ENCODE results near the gene ZNF446.
"Not testable (repeated sequence)": the region's sequence is repeated elsewhere in the genome, so short reads cannot be mapped to it uniquely, and the experiment has no call there.

ZNF446 gene

DNA sequence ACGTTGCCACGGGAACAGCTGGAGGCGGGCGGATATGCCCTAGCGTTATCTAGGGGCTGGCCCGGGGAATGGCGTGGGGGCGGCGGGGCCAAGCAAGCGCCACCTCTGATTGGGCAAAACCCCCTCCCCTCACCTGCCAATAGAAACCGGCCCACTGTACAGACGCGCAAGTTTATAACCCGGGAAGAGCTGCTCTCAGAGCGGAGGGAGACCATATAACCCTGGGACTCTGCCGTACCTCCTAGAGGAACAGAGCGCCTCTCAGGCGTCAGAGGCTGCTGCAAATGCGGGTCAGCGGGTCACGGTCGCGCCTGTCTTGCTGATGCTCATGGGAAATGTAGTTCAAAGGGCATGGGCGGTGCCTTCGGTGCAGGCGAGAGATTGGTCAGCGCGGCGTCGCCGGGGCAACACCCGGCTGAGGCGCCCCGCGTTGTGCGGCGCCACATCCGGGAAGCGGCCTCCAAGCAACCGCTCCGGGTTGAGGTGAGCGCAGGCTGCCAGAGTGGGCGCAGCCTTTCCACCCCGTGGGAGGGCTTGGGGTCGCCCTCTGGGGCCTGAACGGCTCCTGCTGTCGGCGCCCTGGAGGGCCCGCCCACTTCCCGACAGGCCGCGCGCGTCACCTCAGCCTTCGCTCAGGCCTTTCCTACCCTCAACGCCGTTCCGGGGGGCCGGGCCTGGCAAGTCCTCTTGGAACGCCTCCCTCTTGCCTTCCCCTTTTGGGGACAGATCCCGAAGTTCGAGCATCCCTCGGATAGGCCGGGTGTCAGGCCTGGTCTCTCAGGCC is at the start of gene ZNF446:
Gene ZNF446, plus strand, starts transcription at position 639 of the 784 bp plus-strand sequence. CDS start 867 bp downstream, outside the sequence.
- peaks cover 72% of the 10 kb centered on the region for H3K36me3 Mint-ChIP-seq (ENCODE audit: low read depth)
- H3K27ac Mint-ChIP-seq, result peak within 1 kb of the TSS; percentile 97
- peaks cover 26% of the 10 kb centered on the region for H3K4me1 Mint-ChIP-seq (ENCODE audit: low read depth)
- no peaks in the 10 kb centered on the region for H3K9me3 Mint-ChIP-seq
- H3K4me3 Mint-ChIP-seq, result peak within 1 kb of the TSS; percentile 92
- H3K27me3 Mint-ChIP-seq, result no peaks in the 10 kb centered on the region
- intact Hi-C loops (cut with micrococcal nuclease), result loop anchor here (1.0 to 5.0 kb wide), 2 partner anchors 9 to 149 kb away; partner anchors contain the start of genes ZNF324 and ZSCAN22

DNA sequence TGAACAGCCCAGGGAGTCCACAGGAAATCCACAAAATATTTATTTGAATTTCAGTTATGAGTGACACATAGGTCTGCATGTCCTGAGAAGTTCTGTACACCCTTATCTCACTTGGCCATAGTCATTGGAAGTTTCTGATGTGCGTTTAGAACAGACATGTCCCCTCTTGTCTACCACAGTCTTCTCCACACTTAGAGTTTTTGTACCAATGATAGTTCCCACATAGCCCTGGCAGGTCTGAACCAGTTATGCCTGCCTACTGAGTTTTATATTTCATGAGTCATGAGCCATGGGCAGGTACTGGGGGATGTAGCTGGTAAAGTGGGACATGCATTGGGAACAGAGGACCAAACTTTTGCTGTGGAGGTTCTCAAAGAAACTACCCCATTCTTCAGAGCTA is 47.5 kb upstream of the ZNF446 start:
- Mint-ChIP-seq H3K9me3 (peaks cover 94% of the 10 kb centered on the region), H3K27me3 (no peaks in the 10 kb centered on the region), H3K36me3 (ENCODE audit: low read depth) (peaks cover 13% of the 10 kb centered on the region), H3K4me1 (ENCODE audit: low read depth) (no peaks in the 10 kb centered on the region), H3K4me3 (no peak overlapping the region), H3K27ac (no peak overlapping the region)
- intact Hi-C loops (cut with micrococcal nuclease), result no loop called here

DNA sequence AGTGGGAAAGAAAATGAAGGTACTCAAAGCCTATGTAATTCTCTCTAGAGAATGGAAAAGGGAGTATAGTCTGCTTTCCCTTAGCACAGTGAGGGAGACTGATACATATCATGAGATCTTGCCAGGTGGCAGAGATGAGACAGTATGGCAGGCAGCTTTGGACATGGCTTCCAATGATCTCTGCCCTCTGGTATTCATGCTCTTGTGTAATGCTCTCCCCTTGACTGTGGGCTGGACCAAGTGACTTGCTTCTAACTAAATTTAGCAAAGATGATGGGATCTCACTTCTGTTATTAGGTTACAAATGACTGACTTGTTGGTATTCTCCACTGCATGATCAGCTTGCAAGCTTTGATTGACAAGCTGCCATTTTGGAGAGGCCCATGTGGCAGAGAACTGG is 46.4 kb upstream of the ZNF446 start:
- peaks cover 95% of the 10 kb centered on the region for H3K9me3 Mint-ChIP-seq
- H3K4me1 Mint-ChIP-seq (ENCODE audit: low read depth), result no peaks in the 10 kb centered on the region
- no peak overlapping the region for H3K27ac Mint-ChIP-seq
- intact Hi-C loops (cut with micrococcal nuclease), result no loop called here
- H3K27me3 Mint-ChIP-seq, result no peaks in the 10 kb centered on the region
- no peak overlapping the region for H3K4me3 Mint-ChIP-seq
- H3K36me3 Mint-ChIP-seq (ENCODE audit: low read depth), result peaks cover 24% of the 10 kb centered on the region

DNA sequence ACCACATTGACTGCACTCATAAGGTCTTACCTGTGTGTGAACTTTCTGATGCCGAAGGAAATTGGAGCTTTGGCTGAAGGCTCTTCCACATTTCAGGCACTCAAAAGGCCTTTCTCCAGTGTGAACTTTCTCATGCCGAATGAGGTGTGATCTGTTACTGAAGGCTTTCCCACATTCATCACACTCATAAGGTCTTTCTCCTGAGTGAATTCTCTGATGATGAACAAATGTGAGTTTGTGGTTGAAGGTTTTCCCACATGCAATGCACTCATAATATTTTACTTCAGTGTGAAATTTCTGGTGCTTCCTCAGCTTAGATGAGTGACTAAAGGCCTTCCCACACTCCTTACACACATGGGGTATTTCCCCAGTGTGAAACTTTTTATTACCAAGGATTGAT is 41.9 kb upstream of the ZNF446 start:
- no peak overlapping the region for H3K4me3 Mint-ChIP-seq
- peaks cover 96% of the 10 kb centered on the region for H3K9me3 Mint-ChIP-seq
- peaks cover 2% of the 10 kb centered on the region for H3K27me3 Mint-ChIP-seq
- intact Hi-C loops (cut with micrococcal nuclease), result no loop called here
- no peak overlapping the region for H3K27ac Mint-ChIP-seq
- H3K4me1 Mint-ChIP-seq (ENCODE audit: low read depth), result peaks cover 5% of the 10 kb centered on the region
- H3K36me3 Mint-ChIP-seq (ENCODE audit: low read depth), result peaks cover 69% of the 10 kb centered on the region

DNA sequence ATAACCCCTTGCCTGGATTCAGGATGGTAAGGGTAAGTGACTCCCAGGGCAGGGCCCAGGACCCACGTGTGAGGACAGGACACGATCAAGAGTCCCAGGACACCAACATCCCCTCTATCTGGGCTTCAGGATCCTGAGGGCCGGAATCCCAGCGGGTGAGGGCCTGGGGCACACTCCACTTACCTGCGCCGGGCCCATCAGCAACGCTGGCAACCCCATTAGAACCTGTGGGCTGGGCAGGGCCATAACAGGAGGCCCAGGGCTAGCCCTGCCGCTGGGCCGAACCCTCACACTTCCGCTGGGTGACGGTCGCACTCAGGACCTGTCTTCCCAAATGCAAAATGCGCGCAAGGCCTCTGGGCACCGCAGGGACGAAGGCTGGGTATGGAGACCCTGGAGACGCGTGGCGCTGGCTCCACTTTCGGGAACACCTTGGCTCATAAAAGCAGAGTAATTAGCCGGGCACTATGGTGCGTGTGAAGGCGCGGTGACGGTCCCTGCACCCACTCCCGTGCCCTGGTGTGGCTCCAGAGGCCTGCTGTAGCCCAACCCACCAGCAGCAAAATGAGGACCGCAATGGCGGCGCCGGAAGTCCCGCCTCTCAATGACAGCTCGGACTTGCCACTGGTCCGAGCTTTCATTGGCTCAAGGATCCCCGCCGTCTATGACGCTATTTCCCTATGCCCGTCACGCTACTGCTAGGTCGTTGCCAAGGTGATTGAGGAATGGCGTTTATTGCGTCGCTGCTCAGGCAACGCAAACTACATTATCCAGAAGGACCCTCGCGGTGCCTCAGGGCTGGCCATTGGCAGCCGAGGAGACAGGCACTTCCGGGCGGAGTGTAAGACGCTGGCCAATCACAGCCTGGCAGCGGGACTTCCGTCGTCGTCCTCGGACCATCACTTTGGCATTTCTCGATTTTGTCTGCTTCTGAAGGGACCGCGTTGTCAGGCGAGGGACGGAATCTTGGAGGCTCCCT is 36.3 kb upstream of the ZNF446 start, which contains the start of gene ZNF132:
Gene ZNF132, minus strand, starts transcription at position 578 of the 979 bp plus-strand sequence. Its CDS starts 332 bp downstream, at position 246.
- peak within 1 kb of the TSS; percentile 89 for H3K27ac Mint-ChIP-seq
- peaks cover 15% of the 10 kb centered on the region for H3K27me3 Mint-ChIP-seq
- peak within 1 kb of the TSS; percentile 88 for H3K4me3 Mint-ChIP-seq

DNA sequence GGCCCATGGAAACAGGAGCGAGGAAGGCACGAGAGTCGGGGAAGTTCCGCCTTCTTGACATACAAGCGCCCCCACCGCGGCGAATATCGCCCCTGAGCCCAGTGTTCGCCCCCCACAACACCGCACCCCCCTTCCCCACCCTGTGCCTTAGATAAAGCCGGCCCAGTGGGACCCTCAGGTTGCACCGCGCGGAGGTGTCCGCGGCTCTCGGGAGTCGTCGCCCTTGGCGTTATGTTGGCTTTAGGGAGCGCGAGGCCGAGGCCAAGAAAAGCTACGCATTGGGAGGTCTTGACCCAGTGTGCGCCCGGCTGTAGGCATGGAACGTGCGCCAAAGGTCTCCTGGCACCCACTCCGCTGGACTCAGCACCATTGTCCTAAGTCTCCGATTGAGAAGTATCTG is 35.6 kb upstream of the ZNF446 start:
- Mint-ChIP-seq H3K27me3 (peaks cover 19% of the 10 kb centered on the region), H3K36me3 (ENCODE audit: low read depth) (peaks cover 51% of the 10 kb centered on the region), H3K4me1 (ENCODE audit: low read depth) (peaks cover 20% of the 10 kb centered on the region), H3K9me3 (peaks cover 70% of the 10 kb centered on the region), H3K4me3 (peak overlapping the region; percentile 88), H3K27ac (peak overlapping the region; percentile 89)
- intact Hi-C loops (cut with micrococcal nuclease), result loop anchor here (1.0 to 2.0 kb wide), 3 partner anchors 11 to 60 kb away; partner anchors contain the start of genes ZNF324B, ZNF584 and ZNF837

More for the DNA sequence above, 36.3 kb upstream of the ZNF446 start, which contains the start of gene ZNF132:
- peaks cover 58% of the 10 kb centered on the region for H3K36me3 Mint-ChIP-seq (ENCODE audit: low read depth)
- peaks cover 20% of the 10 kb centered on the region for H3K4me1 Mint-ChIP-seq (ENCODE audit: low read depth)
- H3K9me3 Mint-ChIP-seq, result peaks cover 76% of the 10 kb centered on the region
- intact Hi-C loops (cut with micrococcal nuclease), result loop anchor here (1.0 to 2.0 kb wide), 3 partner anchors 11 to 59 kb away; partner anchors contain the start of genes ZNF324B, ZNF584 and ZNF837

DNA sequence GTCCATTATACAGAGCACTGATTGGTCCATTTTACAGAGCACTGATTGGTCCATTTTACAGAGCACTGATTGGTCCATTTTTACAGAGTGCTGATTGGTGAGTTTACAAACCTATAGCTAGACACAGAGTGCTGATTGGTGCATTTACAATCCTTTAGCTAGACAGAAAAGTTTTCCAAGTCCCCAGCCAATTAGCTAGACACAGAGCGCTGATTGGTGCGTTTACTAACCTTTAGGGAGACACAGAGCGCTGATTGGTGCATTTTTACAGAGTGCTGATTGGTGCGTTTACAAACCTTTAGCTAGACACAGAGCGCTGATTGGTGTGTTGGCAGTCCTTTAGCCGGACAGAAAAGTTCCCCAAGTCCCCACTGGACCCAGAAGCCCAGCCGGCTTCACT is 33.2 kb upstream of the ZNF446 start:
- Mint-ChIP-seq H3K27me3 (peaks cover 31% of the 10 kb centered on the region), H3K4me1 (ENCODE audit: low read depth) (peaks cover 20% of the 10 kb centered on the region), H3K9me3 (peaks cover 50% of the 10 kb centered on the region), H3K36me3 (ENCODE audit: low read depth) (peaks cover 28% of the 10 kb centered on the region)
- intact Hi-C loops (cut with micrococcal nuclease); H3K27ac Mint-ChIP-seq; H3K4me3 Mint-ChIP-seq: not testable (repeated sequence)

DNA sequence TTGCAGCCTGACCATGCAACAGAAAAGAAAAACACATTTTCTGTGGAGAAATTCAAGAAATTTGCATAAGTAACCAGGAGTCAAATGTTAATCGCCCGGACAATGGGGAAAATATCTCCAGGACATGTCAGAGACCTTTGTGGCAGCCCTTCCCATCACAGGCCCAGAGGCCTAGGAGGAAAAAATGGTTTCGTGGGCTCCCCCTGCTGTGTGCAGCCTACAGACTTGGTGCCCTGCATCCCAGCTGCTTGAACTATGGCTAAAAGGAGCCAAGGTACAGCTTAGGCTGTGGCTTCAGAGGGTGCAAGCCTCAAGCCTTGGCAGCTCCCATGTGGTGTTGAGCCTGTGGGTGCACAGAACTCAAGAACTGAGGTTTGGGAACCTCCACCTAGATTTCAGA is 27.3 kb upstream of the ZNF446 start:
- H3K4me3 Mint-ChIP-seq; H3K27ac Mint-ChIP-seq; intact Hi-C loops (cut with micrococcal nuclease): not testable (repeated sequence)
- Mint-ChIP-seq H3K9me3 (peaks cover 23% of the 10 kb centered on the region), H3K4me1 (ENCODE audit: low read depth) (peaks cover 25% of the 10 kb centered on the region), H3K27me3 (peaks cover 32% of the 10 kb centered on the region), H3K36me3 (ENCODE audit: low read depth) (peaks cover 14% of the 10 kb centered on the region)

DNA sequence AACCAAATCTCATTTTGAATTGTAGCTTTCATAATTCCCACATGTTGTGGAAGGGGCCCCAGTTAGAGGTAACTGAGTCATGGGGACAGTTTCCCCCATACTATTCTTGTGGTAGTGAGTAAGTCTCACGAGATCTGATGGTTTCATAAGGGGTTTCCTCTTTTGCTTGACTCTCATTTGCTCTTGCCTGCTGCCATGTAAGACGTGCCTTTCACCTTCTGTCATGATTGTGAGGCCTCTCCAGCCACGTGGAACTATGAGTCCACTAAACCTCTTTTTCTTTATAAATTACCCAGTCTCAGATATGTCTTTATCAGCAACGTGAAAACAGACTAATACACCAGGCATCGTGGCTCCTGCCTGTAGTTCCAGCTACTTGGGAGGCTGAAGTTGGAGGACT is 26.2 kb upstream of the ZNF446 start:
- intact Hi-C loops (cut with micrococcal nuclease), result loop anchor here (2.0 kb wide), 1 partner anchor 17 kb away; the partner anchor contains the start of gene ZNF324

DNA sequence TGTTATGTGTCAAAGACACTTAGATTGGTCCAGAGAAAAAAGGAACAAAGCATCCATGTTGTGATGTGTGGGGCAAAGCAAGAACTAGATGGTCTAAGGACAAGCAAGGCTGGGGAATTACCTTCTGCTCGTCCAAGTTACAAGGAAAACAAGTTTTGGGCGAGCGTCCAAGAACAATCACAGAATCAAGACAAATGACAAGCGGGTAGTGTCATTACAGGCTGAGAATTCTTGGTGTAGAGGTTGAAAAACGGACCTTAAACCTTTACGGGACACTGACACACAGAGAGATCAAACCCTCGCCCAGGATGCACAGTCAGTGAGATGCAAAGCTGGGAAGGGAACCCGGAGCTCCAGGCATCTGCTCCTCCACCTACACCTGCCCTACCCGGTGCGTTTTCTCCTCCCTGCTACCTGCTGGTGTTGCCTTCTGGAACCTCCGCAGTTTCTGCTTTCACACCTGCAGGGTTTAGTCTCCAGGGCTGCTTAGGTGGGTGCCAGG is 25.2 kb upstream of the ZNF446 start:
- Mint-ChIP-seq H3K36me3 (ENCODE audit: low read depth) (peaks cover 34% of the 10 kb centered on the region), H3K4me1 (ENCODE audit: low read depth) (peaks cover 28% of the 10 kb centered on the region), H3K4me3 (peak overlapping the region; percentile 85), H3K27me3 (peaks cover 22% of the 10 kb centered on the region), H3K27ac (peak overlapping the region; percentile 77), H3K9me3 (peaks cover 23% of the 10 kb centered on the region)
- intact Hi-C loops (cut with micrococcal nuclease), result loop anchor here (1.0 to 2.0 kb wide), 3 partner anchors 11 to 48 kb away; partner anchors contain the start of genes ZNF132 and ZNF324

More for the DNA sequence above, 26.2 kb upstream of the ZNF446 start:
- not testable (repeated sequence) for H3K4me3 Mint-ChIP-seq, H3K27ac Mint-ChIP-seq
- peaks cover 28% of the 10 kb centered on the region for H3K4me1 Mint-ChIP-seq (ENCODE audit: low read depth)
- H3K9me3 Mint-ChIP-seq, result peaks cover 23% of the 10 kb centered on the region
- peaks cover 25% of the 10 kb centered on the region for H3K36me3 Mint-ChIP-seq (ENCODE audit: low read depth)
- peaks cover 29% of the 10 kb centered on the region for H3K27me3 Mint-ChIP-seq

DNA sequence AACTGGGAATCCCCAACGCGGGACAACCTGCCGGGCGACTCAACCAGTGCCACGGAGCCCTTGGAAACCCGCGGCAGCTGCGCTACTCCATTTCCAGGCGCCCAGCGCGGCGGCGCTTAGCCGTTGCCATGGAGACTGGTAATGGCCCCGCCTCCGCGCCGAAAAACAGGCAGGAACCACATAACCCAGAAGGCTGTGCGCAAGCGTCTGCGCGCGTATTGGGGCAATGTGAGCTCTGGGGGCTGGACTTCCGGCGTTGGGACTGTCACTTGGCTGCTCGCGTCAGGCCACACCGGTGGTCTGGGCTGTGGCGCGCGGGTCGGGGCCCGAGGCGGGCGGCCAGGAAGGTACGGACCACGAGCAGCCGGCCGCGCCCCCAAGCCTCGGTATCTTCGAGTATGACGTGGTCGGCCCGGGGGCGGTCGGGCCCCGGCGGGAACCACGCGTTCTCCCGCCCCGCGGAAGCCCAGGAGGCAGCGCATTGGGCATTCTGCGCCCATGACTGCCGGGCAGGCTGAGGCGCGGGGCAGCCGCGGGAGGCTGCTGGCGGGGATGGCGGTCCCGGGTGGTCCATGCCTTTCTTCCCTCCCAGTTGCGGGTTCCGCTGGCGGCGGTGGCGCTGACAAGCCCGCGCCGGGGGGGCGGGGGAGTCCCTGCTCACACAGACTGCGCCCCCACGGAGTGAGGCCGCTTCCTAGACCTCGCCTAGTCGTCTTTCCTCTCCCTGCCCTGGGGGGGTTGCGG is 24.6 kb upstream of the ZNF446 start, which contains the start of gene ZNF324B:
Gene ZNF324B, plus strand, starts transcription at position 265 of the 744 bp plus-strand sequence. CDS start 2,080 bp downstream, outside the sequence.
- Mint-ChIP-seq H3K27ac (peak within 1 kb of the TSS; percentile 77), H3K4me1 (ENCODE audit: low read depth) (peaks cover 28% of the 10 kb centered on the region), H3K36me3 (ENCODE audit: low read depth) (peaks cover 40% of the 10 kb centered on the region), H3K9me3 (peaks cover 23% of the 10 kb centered on the region), H3K27me3 (peaks cover 19% of the 10 kb centered on the region), H3K4me3 (peak within 1 kb of the TSS; percentile 85)
- intact Hi-C loops (cut with micrococcal nuclease), result loop anchor here (1.0 to 2.0 kb wide), 3 partner anchors 11 to 48 kb away; partner anchors contain the start of genes ZNF132 and ZNF324

DNA sequence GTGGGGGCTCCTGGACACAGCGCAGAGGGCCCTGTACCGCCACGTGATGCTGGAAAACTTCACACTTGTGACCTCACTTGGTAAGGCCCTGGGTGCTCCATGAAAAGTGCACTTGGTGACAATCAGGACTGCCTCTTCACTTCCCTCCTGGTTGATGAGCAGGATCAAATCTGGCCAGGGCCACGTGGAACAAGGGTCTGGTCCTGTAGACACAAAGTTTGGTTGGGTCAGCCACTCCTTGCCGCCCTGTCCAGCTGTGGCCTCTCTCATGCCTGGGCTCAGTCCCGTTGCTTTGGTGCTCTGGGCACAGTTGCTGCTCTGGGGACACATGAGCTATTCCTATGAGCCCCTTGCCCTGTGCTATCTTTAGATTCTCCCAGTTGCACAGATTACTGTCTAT is 22.4 kb upstream of the ZNF446 start:
- Mint-ChIP-seq H3K4me3 (no peak overlapping the region), H3K36me3 (ENCODE audit: low read depth) (peaks cover 56% of the 10 kb centered on the region), H3K9me3 (peaks cover 12% of the 10 kb centered on the region), H3K4me1 (ENCODE audit: low read depth) (peaks cover 28% of the 10 kb centered on the region), H3K27me3 (peaks cover 9% of the 10 kb centered on the region), H3K27ac (no peak overlapping the region)
- intact Hi-C loops (cut with micrococcal nuclease), result no loop called here

All from dendritic cell treated with granulocyte-macrophage colony-stimulating factor and Interleukin-4, amounts not matched to agents 40 ng/mL and 50 ng/mL, for 4 days (primary cell).